Endometrium (tissue), 2 donors: ENCODE data around the gene SCMH1.
"Not testable (repeated sequence)": the region's sequence is repeated elsewhere in the genome, so short reads cannot be mapped to it uniquely, and the experiment has no call there.

ENCODE experiments used
- FAIRE-seq: peaks from 2 replicates; lab custom pipeline; 2012; peaks lifted over from hg19 to GRCh38; lab: Jason Lieb, UNC
- donor health status: control.
- donor health status: control.

Gene SCMH1

DNA sequence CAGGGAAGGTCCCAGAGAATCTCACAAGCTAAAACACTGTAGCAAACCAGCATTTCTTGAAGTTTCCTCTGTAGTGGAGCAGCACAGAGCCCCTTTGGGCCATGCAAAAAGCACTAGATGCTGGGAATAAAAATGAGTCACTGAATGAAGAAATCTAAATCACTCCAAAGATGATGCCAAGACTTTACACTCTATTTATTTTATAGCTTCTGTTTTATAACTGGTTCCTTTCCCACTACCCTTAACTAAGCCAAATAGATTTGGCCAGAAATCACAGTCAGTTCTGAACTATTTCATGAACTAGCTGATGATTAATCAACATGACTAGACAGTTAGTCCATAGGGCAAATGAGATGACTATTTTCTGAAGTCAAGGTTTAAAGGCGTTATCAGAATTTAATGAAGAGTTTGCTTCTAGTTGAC lies 89.5 kb downstream of the SCMH1 start:
- no peak for FAIRE-seq

DNA sequence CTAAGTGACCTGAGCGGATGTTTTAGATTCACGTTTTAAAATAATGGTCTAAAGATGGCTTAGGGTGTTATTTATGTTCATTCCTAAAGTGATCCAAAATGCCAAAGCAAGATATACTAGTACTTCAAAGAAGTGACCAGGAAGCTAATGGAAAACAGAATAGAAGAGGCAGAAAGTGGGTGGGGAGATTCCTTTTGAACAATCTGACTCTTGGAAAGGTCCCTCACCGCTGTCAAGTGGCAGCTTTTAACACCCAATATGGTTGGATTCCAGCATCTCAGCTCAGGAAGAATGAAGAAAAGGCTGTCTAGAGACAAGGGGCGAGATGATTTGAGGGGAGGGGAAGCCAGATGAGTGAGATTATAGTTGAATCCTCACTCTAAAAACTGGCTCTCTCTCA lies 90.3 kb downstream of the SCMH1 start:
- no peak for FAIRE-seq

DNA sequence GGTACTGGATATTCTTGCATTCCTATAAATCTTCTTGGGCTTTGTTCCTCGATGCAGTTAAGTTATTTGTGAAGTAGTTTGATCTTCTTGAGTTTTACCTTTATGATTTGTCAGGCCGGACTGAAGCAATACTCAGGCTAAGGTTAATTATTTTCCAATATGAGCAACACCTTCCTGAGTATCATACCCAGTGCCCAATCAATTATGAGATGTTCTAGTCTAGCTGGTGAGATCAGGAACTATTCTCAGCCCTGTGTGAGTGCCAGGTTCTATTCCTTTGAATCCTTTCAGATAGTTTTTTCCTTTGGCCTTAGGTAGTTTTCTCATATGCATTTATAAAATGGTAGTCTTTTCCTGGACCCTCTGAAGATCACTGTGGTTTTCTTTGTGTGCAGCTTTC lies 92.5 kb downstream of the SCMH1 start:
- no peak for FAIRE-seq

GRCh38 chr1:41144285-41144684 lies 97.8 kb downstream of the SCMH1 start:
- no peak for FAIRE-seq

- FAIRE-seq: no peak
Measured at GRCh38 chr1:41138549-41138948, 103.6 kb downstream of the SCMH1 start.

GRCh38 chr1:41135196-41135947 lies 106.7 kb downstream of the SCMH1 start:
- no peak for FAIRE-seq

- FAIRE-seq: not testable (repeated sequence)
Measured at GRCh38 chr1:41134325-41134724, 107.8 kb downstream of the SCMH1 start.

DNA sequence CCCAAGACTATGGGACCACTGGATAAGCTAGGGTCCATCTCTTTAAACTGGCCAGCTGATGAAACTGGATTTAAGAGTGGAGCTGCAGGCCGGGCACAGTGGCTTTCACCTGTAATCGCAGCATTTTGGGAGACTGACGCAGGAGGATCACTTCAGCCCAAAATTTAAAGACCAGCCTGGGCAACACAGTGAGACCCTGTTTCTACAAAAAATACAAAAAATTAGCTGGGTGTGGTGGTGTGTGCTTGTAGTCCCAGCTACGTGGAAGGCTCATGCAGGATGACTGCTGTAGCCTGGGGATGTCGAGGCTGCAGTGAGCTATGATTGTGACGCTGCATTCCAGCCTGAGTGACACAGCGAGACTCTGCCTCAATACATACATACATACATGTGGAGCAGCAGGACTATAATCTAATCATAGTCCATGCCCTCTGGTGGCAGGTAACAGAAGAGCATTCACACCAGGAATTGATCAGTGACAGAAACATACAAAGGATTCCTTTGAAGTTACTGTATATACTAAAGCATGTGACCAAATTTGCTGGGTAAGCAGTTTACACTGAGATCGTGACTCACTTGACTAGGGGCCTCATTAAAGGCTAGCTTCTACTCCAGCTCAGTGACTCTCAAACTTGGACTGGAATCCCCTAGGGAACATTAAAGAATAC lies 119.1 kb downstream of the SCMH1 start:
- FAIRE-seq: no peak

GRCh38 chr1:41122148-41122547 lies 120.0 kb downstream of the SCMH1 start:
- FAIRE-seq: no peak

DNA sequence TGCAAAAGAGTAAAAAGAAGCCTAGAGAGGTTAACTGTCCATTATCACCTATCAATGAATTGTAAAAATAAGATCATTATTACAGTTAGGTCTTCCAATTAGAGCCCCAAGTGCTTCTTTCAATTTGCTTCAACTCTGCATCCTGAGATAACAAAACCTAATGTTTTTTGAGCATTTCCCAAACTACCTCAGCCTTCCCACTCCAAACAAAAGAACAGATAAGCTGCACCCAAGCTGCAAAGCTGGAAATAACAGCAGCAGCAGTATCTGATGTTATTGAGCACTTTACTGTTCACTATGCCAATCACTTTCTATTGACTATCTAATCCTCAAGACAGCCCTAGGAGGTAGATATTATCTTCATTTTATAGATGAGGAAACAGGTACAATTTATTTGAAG lies 123.5 kb downstream of the SCMH1 start:
- FAIRE-seq: no peak

DNA sequence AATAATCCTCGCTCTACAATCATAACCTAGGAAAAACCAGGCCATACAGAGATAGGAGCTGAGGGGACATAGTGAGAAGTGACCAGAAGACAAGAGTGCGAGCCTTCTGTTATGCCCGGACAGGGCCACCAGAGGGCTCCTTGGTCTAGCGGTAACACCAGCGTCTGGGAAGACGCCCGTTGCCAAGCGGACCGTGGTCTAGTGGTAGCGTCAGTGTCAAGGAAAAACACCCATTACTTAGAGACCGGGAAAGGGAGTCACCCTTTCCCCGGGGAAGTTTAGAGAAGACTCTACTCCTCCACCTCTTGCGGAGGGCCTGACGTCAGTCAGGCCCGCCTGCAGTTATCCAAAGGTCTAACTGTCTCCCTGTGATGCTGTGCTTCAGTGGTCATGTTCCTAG lies 124.9 kb downstream of the SCMH1 start:
- not testable (repeated sequence) for FAIRE-seq

GRCh38 chr1:41110736-41111135 lies 131.4 kb downstream of the SCMH1 start:
- FAIRE-seq: no peak

- no peak for FAIRE-seq
Measured at GRCh38 chr1:41110286-41110685, 131.8 kb downstream of the SCMH1 start.

DNA sequence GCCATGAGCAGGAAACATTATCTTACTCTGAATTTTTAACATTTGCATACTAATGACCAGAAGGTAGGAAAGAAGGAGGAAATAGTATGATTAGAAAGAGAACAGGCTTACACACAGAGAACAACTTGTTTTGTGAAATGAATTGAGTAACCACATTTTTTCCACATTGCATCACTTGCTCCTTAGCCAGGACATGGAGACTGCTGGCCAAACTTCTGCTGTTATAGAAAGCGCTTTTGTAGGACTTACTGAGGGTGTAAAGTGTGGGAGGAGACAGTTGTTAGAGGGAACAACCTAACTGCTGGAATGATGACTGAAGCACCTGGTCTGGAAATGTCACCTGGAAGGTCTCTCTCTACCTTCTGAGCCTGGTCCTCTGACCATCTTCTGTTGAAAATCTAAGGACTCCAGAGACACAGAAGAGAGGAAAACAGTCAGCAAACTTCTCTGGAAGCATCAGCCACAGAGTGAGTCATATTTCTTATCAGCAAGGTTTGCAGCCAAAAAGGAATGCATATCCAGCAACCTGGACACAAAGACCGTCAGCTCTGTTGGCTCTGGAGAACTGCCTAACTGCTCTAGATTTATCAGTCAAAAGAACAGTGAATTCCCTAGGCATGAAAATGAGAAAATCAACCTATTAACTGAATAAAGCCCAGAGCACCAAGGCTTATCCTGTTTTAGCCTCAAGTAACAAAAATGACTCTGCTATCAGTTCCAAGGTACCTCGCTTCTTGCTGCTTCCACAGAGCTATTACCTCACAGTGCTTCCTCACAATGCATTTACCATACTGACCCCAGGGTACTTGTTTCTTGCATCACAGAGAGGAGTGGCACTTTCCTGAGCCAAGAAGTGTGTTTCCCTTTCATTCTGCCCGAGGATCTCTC lies 132.6 kb downstream of the SCMH1 start:
- peak; percentile 90 for FAIRE-seq

- FAIRE-seq: no peak
Measured at GRCh38 chr1:41108696-41109275, 133.3 kb downstream of the SCMH1 start.

DNA sequence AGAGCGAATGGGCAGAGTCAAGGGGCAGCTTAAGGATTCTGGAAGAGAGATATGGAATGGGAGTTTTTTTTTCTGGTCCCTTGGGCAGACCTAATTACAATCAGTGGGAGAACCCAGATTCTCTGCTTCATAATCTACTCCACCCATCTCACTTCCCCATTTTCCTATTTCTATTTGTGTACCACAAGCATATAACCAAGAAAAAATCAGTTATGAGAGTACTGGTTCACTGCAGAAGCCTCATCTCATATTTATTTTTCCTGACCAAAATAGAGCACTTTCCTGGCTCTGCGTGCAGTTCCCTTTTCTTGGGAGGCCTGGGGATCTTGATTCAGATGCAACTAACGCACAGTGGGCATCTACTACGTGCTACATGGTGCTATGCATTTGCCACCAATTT lies 138.3 kb downstream of the SCMH1 start:
- FAIRE-seq: no peak

DNA sequence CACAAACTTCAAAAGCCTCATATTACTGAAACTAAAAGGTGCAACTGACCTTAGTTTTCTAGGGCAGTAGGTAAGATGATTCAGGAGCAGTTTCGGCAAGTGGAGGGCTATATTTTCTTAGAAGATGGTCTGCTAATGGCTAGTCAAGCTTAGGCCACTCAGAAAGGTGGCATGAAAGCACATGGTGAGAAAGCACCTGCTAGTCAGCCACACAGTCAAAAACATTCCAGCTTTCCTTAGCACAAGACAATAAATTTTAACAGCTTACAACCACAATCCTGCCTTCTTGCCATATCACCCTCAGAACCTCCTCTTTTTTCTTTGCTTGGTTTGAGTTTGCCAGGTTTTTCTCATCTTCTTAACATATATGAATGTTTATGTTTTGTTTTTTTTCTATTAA lies 139.5 kb downstream of the SCMH1 start:
- no peak for FAIRE-seq

GRCh38 chr1:41101950-41102607 lies 140.0 kb downstream of the SCMH1 start:
- FAIRE-seq: peak; percentile 82

DNA sequence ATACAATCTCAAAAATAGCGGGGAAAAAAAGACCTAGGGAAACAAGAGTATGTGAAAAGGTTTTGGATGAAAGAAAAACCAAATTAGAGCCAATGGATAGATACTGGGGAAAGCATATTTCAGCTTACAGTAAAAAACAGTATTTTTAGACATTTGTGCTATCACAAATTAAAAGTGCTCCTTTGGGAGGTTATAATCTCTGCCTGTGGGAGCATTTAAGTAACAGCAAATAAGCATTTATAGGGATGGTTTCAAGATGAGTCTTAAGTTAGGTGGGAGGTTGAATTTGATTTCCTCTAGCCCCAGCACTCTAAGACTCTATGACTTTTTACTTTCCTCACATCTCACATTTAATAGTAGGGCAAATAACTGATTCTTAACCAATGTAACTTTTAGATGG lies 141.0 kb downstream of the SCMH1 start:
- no peak for FAIRE-seq

- FAIRE-seq: no peak
Measured at GRCh38 chr1:41100170-41100569, 141.9 kb downstream of the SCMH1 start.

DNA sequence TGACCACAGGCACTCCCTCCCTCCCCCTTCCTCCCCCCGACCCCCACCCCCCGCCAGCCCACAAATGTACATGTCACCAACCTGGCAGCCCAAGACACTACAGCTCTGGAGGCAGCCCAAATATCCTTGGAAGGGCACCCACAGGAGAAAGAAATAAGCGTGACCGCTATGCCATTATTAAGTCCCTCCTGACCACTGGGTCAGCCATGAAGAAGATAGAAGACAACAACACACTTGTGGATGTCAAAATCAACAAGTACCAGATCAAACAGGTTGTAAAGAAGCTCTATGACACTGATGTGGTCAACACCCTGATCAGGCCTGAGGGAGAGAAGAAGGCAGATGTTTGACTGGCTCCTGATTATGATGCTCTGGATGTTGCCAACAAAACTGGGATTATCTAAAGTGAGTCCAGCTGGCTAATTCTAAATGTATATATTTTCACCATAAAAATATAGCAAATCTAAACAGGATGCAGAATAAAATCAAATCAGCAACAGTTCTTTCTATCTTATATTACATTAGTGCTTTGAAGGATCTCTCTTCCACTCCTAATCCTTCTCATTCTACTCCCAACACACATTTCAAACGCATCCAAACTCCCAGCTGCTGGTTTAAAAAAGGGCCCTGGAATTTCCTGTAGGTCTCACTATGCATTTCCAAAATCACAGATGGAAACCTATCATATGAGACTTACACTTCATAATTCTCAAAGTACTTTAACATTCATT lies 143.2 kb downstream of the SCMH1 start:
- FAIRE-seq: no peak
